ENCODE results near the gene KCNAB1. TPM values are rescaled to one million over a fixed set of nuclear protein-coding genes. Genes with fewer than 3 reads are reported as not detected.

Gene KCNAB1
- total RNA-seq, 2 donors from 2014 or later = 0.07 to 0.74 TPM

GRCh38 chr3:156108616-156109015, 11.8 kb upstream of the KCNAB1 start:
- H3K27me3 ChIP-seq = no peaks in the 10 kb centered on the region
- H3K9me3 ChIP-seq = no peaks in the 10 kb centered on the region
- no peak for DNase-seq
- H3K4me3 ChIP-seq = no peak overlapping the region
- no peak overlapping the region for H3K9ac ChIP-seq (ENCODE audit: low read depth in 2 of 2, low read length in 2 of 2)
- no peaks in the 10 kb centered on the region for H3K4me1 ChIP-seq
- no peak for TF ChIP-seq CTCF (IDR thresholded peaks at IDR 0.05)
- intact Hi-C loops (cut with DNase I) = no loop called here
- no peak overlapping the region for H3K27ac ChIP-seq
- no peaks in the 10 kb centered on the region for H3K36me3 ChIP-seq

GRCh38 chr3:156109989-156110388, 10.4 kb upstream of the KCNAB1 start:
- Histone ChIP-seq H3K9me3 (no peaks in the 10 kb centered on the region), H3K27ac (no peak overlapping the region), H3K9ac (ENCODE audit: low read depth in 2 of 2, low read length in 2 of 2) (no peak overlapping the region), H3K36me3 (no peaks in the 10 kb centered on the region), H3K27me3 (no peaks in the 10 kb centered on the region), H3K4me1 (no peaks in the 10 kb centered on the region), H3K4me3 (no peak overlapping the region)
- no peak for DNase-seq
- intact Hi-C loops (cut with DNase I) = no loop called here
- no peak for TF ChIP-seq CTCF (IDR thresholded peaks at IDR 0.05)

- Histone ChIP-seq H3K9me3 (no peaks in the 10 kb centered on the region), H3K27ac (no peak overlapping the region), H3K36me3 (no peaks in the 10 kb centered on the region), H3K4me1 (no peaks in the 10 kb centered on the region), H3K4me3 (no peak overlapping the region), H3K9ac (ENCODE audit: low read depth in 2 of 2, low read length in 2 of 2) (no peak overlapping the region), H3K27me3 (no peaks in the 10 kb centered on the region)
- no peak for TF ChIP-seq CTCF (IDR thresholded peaks at IDR 0.05)
- DNase-seq = no peak
- intact Hi-C loops (cut with DNase I) = no loop called here
Measured at GRCh38 chr3:156126467-156126866, 6.1 kb downstream of the KCNAB1 start.

- DNase-seq = no peak
- TF ChIP-seq CTCF (IDR thresholded peaks at IDR 0.05) = no peak
- Histone ChIP-seq H3K4me3 (no peak overlapping the region), H3K27me3 (no peaks in the 10 kb centered on the region), H3K9me3 (no peaks in the 10 kb centered on the region), H3K9ac (ENCODE audit: low read depth in 2 of 2, low read length in 2 of 2) (no peak overlapping the region), H3K36me3 (no peaks in the 10 kb centered on the region), H3K27ac (no peak overlapping the region), H3K4me1 (no peaks in the 10 kb centered on the region)
- intact Hi-C loops (cut with DNase I) = no loop called here
Measured at GRCh38 chr3:156131241-156131640, 10.9 kb downstream of the KCNAB1 start.

GRCh38 chr3:156131799-156132198, 11.4 kb downstream of the KCNAB1 start:
- H3K36me3 ChIP-seq = no peaks in the 10 kb centered on the region
- no peaks in the 10 kb centered on the region for H3K27me3 ChIP-seq
- no peaks in the 10 kb centered on the region for H3K9me3 ChIP-seq
- no peak overlapping the region for H3K4me3 ChIP-seq
- no peak overlapping the region for H3K27ac ChIP-seq
- no peak for DNase-seq
- intact Hi-C loops (cut with DNase I) = no loop called here
- no peak overlapping the region for H3K9ac ChIP-seq (ENCODE audit: low read depth in 2 of 2, low read length in 2 of 2)
- TF ChIP-seq CTCF (IDR thresholded peaks at IDR 0.05) = no peak
- no peaks in the 10 kb centered on the region for H3K4me1 ChIP-seq

GRCh38 chr3:156132313-156132712, 11.9 kb downstream of the KCNAB1 start:
- no peak for DNase-seq
- no peaks in the 10 kb centered on the region for H3K4me1 ChIP-seq
- H3K27me3 ChIP-seq = no peaks in the 10 kb centered on the region
- H3K36me3 ChIP-seq = no peaks in the 10 kb centered on the region
- no peak overlapping the region for H3K27ac ChIP-seq
- H3K4me3 ChIP-seq = no peak overlapping the region
- no peak overlapping the region for H3K9ac ChIP-seq (ENCODE audit: low read depth in 2 of 2, low read length in 2 of 2)
- intact Hi-C loops (cut with DNase I) = no loop called here
- no peak for TF ChIP-seq CTCF (IDR thresholded peaks at IDR 0.05)
- no peaks in the 10 kb centered on the region for H3K9me3 ChIP-seq

All from colonic mucosa (tissue), 4 donors.